ENCODE data around the gene CCDC167.
"Not testable (repeated sequence)": the region's sequence is repeated elsewhere in the genome, so short reads cannot be mapped to it uniquely, and the experiment has no call there.

CCDC167 gene

DNA sequence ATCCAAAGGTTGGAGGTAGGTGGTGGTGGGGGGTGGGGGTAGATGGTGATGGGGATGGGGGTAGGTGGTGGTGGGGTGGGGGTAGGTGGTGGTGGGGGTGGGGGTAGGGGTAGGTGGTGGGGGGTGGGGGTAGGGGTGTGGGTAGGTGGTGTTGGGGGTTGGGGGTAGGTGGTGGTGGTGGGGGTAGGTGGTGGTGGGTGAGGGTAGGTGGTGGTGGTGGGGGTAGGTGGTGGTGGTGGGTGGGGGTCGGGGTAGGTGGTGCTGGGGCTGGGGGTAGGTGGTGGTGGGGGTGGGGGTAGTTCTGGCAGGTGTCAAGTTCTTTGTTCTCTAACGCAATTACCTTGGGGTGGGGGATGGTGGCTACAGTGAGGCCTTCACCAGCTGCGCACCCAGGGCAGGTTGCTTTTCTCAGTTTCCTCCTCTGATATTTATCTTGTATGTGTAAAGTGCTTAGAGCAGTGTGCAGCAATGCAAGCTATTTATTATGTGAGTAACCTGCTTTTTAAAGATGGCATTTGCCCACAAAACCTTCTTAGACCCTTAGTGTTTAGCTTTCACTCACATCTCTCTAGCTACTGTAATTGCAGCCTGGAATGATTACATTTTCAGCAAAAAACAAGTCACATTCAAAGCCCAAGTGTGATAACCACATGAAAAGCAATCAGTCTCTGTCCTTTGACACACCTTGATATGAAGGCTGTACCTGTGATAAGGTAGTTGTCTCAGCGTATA, 8.2 kb upstream of the CCDC167 start:
- no peak for DNase-seq

DNA sequence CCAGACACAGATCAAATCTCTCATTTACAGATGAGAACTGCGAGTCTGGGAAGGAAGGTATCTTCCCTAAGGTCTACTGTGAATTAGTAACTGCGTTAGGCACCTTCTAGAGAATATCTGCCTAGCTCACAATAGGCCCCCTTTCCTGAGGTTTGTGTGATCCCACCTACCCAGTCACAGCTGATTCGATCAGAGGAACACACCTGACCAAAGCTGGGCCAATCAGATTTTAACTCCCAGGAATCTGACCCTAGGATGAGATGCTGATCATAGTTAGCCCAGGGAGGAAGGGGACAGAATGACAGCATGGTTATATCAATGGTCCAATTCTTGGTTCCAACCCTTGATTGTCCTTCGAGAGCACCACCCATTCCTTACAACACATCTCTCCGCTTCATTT, 7.4 kb upstream of the CCDC167 start:
- DNase-seq: no peak

DNA sequence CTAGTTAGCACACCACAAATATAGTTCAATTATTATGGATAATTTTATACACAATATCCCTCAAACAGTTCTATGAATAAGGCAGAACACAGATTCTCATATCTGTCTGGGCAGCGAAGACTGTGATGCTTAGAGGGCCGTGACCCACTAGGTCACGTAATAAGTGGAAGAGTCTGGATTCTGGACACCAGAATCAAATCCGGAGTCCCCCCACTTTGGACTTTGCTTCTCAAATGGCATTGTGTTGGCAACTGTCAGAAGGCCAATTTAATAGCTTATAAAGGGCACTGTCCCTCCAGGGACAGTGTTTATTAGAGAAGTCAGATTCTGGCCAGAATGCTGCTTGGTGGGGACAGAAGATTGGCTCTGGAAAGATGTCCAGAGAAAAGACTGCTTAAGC, 6.8 kb upstream of the CCDC167 start:
- DNase-seq: no peak

DNA sequence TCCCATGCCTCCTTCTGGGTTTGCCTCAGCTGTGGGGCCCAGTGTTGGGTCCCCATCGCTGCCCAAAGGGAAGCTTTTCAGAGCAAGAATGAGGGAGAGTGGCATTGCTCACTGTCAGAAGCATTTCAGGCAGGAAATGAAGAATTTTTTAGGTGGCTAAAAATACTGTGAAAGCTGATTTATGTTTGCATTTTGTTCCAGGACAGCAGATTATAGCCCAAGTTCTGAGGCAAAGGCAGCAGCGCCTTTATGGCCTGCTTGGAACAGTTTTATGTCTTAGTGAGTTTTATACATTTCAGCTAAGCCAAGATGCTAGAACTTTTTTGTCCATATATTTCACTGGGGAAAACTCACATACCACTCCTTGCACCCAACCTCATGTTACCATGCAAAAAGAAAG, 4.3 kb upstream of the CCDC167 start:
- no peak for DNase-seq

DNA sequence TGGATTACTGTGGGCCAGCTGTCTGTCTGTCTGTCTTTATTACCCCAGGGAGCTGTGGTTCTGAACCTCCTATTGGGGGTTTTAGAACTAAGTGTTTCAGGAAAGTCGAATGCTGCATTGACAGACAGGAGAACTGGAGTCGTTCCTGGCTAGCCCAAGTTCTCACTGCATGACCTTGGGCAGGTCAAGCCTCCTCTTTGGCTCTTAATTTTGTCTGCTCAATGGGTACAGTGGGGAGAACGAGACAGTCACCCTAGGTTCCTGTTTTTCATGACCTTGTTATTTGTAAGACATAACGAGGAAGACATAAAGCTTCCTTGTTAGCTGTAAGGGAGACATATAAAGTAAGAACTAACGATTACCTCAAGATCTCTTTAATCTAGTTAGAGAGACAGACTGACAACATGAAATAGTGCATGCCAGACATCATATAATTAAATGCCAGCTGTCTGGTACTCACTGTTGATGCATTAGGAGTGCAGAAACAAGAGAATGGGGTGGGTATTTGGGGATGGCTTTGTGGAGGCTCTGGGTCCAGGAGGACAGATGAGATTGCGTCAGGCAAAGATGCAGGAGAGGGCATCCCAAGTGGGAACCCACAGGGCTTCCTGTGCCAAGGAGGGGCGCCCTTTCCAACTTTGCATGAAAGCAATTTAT, 3.7 kb upstream of the CCDC167 start:
- no peak for DNase-seq

DNA sequence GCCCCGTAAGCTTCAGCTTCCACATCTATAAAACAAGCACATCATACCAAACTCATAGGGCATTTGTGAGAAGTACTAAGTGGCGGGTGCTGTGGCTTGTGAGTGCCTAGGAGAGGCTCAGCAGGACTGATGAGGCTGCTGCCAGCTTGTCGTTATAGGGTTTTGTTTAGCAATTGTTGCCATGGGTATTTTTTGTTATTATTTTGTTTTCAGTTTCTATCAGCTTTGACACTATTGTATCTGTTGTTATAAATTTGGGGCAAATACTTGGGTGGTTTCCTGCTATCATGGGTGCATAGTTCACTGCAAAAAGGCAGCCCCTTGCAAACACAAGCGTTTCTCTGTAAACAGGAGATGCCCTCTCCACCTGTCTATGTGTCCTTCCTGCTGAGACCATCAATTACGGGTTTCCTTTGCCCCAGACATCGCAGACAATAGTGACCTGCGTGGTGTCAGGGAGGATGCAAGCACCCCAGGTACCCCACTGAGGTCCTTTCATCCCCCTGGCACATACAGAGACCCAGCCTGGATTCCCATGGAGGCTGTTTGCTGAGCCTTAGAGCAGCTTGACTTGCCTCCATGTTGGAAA, 3.1 kb upstream of the CCDC167 start:
- DNase-seq: no peak

DNA sequence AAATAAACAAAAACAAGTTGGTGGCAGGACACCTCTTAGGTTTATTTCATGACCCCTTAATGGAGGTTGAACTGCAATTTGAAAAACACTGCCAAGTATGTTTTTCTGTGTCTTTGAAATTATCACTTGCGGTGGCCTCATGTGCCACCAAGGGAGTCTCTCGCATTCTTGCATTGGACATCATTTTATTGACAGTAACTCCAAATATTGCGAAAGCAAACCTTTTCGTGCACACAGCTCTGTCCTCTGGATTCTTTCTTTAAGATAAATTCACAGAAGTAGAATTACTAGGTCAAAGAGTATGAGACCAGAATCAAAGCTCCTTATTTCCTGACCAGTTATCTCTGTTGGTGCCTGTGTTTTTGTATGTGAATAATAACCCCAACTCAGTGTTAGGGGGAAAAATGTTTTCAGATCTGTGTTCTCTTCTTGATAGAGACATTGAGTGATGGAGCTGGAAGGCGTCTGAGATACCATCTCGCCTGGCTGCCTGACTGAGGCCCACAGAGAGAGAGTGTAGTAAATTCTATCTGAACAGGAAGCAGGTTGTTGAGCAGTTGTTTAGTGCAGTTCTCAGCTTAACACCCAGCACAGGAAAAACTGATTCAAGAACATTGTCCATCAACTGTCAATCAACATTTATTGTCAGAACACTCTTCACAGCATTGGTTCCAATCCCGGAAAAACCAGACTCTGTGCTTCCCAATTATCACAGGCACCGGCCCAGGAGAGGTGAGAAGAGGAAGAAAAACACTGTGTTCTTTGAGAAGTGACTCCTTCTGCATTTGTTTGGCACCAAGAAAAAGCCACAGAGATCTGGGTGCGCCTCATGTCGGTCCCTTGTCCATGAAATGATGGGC, 2.2 kb upstream of the CCDC167 start:
- DNase-seq: no peak

DNA sequence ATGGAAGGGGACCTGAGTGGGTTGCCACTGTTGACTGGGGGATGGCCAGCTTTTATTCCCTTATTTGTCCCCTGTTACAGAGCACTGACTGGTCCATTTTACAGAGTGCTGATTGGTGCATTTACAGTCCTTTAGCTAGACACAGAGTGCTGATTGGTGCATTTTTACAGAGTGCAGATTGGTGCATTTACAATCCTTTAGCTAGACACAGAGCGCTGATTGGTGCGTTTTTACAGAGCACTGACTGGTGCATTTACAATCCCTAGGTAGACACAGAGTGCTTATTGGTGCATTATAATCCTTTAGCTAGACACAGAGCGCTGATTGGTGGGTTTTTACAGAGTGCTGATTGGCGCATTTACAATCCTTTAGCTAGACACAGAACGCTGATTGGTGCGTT, 1.2 kb upstream of the CCDC167 start:
- not testable (repeated sequence) for DNase-seq

DNA sequence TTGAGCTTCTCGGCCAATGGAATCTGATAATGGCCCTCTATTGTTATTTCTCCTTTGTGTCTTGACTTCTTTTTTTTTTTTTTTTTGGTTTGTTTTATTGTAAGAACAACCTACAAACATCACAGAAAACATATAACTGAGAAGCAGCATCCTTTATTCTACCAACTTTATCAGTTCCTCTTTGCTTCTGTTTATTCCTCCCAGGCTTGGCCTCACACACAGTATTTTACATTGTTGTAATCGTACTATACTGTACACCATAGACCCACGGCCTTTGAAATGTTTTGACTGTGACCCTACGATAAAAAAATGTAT, 558 bp upstream of the CCDC167 start:
- no peak for DNase-seq

DNA sequence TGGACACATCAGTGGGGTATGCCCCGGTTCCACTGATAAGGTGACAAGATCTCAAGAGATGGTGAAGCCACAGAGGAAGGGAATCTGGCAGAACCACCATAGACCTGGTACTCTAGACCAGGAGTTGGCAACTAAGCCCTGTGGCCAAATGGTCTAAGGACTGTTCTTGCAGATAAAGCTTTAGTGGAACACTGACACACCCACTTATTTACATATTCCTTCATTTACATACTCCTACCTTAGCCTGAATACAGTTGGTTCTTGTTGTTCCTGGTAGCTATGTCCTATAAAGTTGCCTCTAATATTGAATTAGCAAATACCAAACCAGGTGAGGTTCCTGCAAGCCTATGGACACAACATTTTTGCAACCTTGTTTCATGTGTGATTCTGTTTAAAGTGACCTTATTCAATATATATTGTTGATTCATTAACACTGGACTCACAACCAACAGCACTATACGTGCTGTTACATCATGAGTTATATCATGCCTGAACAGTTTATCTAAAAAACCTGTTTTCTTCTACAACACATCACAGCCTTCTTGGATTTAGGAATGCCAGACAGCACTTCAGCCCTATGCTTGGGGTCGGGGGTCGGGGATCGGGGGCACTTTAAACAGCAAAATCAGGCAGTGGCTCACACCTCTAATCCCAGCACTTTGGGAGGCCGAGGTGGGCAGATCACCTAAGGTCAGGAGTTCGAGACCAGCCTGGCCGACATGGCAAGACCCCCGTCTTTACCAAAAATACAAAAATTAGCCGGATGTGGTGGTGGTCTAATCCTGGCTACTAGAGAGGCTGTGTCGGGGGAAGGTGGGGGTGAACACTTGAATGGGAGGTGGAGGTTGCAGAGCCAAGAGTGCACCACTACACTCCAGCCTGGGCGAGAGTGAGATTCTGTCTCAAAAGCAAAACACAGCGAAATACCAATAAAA, 2.5 kb downstream of the CCDC167 start:
- DNase-seq: no peak

DNA sequence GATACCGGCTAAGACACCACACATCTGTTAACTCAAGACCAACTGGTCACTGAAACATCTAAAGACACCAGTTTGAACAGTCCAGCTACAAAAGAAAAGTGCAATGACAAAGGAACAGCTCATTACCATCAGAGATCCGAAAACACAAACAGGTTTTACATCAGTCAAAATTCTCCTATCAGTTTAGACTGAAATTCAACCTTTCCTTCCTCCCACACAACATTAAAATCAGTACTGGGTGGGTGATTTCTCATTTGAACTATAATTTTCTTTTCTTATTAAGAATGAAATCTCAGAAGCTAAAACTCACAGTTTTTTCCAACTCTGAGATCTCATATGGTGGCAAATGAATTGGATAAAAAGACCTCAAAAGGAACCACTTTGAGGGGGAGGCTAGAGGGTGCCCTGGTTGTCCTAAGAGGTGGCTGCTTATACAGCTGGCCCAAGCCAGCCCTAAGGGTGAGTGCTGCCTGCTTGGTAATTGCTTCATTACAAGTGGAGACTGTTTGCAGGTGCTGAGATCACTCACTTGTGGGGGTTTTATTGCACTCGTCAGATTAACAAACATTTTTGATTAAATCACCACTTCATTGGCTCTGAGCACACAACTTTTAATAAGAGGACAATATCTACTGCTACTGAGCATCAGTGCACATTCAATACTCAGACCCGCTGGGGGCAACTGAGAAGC, 4.3 kb downstream of the CCDC167 start:
- DNase-seq: no peak

DNA sequence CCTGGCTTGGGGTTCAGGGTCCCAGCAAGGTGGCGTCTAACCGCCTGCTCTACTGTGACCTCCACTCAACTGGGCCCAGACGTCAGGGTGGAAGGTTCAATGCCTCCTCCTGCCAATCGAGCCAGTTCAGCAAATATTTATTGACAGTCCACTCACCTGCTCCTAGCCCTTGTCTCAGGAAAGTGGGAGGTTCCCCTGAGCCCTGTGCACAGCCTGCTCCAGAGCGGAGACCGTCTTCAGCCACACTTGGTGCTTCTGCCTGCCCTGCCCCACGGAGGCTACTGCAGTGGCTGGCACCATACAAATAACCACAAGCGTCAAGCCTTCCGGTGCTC, 6.1 kb downstream of the CCDC167 start:
- no peak for DNase-seq

DNA sequence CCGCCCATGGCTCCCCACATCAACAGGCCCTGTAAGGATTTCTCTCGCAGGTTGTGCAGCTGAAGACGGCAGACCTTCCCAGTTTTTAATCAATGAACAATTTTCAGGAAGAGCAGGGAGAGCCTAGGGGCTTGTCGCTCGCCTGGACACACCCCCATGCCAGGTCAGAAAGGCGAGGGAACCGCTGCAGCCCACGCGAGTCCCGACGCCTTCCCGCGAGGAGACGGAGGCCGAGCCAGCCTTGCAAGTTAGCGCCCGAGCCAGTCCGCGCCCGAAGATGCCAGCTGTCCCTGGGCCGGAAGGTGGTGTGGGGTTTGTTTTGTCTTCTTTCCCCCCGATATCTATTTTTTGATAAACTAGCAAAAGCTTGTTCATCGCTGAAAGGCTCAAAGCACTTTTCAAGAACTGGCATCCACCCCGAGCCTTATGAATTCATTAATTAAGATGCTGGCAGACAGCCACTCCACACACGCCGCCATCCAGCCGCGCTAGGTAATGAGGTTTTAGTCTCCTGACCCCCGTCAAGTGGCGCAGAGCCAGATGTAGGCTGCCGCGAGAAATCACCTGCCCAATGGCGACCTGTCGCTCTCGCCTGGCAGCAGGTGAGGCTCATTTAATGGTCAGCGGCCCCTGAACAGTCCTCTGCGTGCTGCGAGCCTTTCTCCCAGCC, 6.6 kb downstream of the CCDC167 start:
- no peak for DNase-seq

DNA sequence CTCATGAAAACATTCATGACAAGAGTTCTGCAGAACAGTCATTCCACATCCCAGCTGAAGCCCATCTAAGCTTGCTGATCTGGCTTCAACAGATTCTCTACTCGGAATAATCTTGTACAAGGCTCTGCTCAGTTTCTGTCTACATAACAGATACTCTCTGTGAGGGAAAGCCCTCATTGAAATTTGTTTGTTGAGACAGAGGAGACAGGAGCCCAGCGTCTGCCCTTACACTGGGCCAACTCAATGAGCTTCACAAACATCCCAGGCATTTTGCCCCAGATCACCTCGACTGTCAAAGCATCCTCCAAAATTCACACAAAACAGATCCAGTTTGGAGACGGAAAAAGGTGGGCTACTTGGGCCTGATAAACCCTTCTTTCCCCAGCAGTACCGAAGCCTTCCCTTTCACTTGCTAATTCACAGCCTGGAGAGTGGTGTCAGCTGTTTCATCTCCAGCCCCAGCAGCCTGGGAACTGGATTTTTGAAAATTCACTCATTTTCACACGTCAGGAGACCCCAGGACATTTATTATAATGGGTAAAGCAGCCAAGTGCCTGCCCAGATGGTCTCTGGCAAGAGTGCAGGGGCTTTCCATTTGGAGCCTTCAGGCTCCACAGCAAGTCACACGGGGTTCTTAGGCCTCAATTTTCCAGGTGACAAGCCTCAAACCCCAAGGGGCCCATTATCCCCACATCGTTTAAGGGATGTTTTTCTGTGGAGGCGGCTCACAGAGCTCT, 7.3 kb downstream of the CCDC167 start:
- no peak for DNase-seq

DNA sequence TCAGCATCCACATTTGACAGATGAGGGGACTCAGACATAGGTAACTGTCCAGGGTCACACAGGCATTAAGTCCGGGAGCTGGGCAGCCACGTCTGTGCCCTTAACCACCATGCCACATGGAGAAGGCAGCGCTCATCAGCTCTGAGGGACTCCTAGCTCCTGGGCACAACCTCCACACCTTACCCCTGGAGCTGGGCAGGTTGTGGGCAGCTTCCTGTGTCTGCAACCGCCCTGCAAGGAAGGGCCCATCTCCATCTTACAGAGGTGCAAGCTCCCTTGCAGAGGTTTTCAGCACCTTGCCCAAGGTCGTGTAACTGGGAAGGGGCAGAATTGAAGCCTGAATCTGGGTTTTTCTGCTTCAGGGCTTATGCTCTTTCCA, 7.9 kb downstream of the CCDC167 start:
- DNase-seq: no peak

DNA sequence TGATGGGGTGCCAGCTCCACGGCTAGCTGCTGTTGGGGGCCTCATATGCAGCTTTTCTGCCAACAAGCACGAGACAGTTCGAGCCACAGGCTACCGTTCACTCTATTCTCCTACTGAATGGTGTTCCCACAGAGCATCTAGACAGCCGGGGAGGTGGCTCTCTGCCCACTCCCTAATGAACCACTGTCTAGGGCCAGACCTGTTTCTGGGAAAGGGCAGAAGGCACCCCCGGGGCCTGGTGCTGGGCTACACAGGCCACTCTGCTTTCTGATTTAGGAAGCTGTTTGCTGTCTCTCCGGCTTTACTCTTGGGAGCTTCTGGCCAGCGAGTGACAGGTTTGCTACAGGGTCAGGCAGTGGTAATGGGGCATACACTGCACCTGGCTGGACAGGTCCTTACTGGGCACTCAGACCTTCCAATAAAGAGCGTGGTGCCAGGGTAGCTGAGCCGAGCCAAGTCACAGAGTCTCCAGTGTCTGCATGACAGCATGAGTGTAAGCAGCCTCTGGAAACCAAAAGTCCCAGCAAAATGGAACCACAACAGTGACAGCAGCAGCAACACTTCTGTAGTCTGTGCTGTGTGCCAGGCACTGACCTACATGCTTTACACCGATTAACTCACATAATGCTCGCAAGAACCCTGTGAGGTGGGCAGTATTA, 8.4 kb downstream of the CCDC167 start:
- no peak for DNase-seq

DNA sequence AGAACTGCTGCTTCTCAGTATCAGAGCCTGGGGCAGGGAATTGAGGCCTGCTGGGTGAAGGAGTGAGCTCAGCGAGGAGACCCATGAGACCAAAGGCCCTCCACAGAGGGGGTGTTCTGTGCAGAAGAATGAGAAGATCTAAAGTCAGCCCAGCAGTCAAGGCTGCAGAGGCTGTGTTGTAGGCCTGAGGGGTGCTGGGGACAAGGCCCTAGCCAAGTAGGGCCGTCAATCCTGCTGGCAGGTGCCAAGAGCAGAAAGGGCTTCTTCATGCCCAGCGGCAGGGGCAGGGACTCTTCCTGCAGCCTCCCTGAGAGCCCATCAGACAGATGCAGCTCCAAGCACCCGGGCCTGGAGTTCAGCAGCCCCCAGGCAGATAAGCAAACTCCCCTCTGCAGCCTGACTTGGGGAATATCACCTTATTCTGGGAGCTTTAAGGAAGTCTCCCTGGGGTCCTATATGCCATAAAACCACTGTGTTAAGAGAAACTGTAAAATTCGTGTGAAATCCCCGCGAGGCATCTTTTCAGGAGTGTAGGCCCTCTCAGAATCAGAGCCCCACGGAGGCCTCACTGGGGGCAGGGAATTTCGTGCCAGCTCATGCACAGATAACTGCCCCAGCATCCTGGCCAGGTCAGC, 9.0 kb downstream of the CCDC167 start:
- DNase-seq: no peak

DNA sequence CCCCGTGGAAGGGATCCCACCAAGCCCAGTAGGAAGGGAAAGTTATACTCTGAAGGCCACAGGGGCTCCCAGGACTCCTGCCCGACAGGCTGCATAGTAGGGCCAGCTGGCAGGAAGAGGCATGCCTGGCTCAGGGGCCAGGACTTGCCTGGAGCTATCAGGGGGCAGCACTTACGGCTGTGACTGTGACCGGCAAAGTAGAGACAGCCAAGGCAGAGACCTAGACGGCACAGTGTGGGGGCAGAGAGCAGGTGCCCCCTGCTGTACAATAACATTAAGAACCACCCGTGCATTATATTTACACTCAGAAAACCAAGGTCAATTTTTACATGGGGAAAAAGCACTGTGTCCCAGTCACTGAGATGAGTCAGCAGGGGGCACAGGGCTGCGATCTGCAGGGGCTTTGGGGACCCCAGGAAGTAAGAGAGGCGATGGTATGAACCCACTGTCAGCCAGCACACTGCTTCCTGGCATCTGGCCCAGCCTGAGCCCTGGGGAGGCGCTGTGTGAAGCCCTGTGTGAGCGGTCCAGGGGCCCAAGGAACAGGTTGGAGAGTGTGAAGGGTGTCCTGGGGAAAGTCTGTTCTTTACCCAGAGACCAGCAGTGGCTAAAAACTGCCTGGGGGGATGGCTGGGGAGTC, 9.9 kb downstream of the CCDC167 start:
- DNase-seq: no peak

DNA sequence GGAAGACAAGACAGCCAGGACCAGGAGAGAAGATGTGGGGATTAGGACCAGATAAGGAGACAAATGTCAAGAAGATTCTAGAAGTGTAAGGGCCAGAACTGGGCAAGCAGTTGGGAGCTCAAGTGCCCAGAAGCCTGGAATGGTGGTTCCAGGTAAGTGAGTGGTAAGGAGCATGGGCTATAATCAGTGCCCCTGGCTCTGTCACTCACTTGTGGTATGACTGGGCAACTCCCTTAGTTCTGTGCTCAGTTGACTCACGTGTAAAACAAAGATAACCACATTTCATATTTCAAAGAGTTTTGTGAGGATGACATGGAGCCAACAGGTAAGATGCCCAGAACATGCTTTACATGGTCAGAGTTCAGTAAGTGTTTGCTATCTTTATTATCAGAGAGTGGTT, 11.2 kb downstream of the CCDC167 start:
- no peak for DNase-seq

Measured in HCEC 1CT (cell line).